ENCODE measurements around the gene PLD3.

DNA sequence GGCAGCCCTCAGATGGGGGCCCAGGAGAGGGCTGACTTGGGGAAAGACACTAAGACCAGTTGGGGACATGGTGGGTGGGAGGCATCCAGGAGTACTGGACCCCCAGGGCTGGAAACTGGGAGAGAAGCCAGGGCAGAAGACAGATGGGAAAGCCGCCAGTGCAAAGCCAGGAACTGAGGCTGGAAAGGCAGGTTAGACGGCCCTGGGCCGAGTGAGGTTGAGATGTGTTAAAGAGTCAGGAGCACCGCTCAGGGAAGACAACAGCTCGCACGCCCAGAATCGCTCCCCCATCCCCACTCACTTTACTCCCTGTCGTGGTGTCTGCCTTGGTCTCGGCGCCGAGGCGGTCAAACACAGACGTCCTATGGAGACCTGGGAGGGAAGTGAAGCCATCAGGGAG, 24.8 kb upstream of the PLD3 start:
- TF ChIP-seq ELF4 (IDR thresholded peaks at IDR 0.05): no peak
- no peak for TF ChIP-seq LEF1 (IDR thresholded peaks at IDR 0.05; ENCODE audit: borderline replicate concordance)
- no peak for TF ChIP-seq SP1 (IDR thresholded peaks at IDR 0.05)
- TF ChIP-seq TARDBP (IDR thresholded peaks at IDR 0.05): no peak
- no peak for TF ChIP-seq FOXM1 (IDR thresholded peaks at IDR 0.05; ENCODE audit: borderline replicate concordance)
